Right renal pelvis (tissue), 4 donors: Measurements from ENCODE around the gene LY86. TPM values are rescaled to one million over a fixed set of nuclear protein-coding genes. Genes with fewer than 3 reads are reported as not detected.
"Not testable (repeated sequence)": the region's sequence is repeated elsewhere in the genome, so short reads cannot be mapped to it uniquely, and the experiment has no call there.

Source experiments
- DNase-seq, 4 donors: peaks; one replicate each; pipeline ENCODE4 v3.0.0-alpha.2; 2013; ENCODE audit warnings: low read depth in 4 of 4, low spot score in 3 of 4, missing footprints in 1 of 4
- polyA plus RNA-seq, 4 donors: library from polyadenylated mRNA; unstranded; fragments of 120-200 nt; gene quantifications; one replicate each; pipeline ENCODE4 v1.2.1, GENCODE V29; 2013; ENCODE audit not compliant: insufficient read length in 4 of 4

Gene LY86
- polyA plus RNA-seq, 4 donors, result 1.2 to 2.0 (median 1.4) TPM

DNA sequence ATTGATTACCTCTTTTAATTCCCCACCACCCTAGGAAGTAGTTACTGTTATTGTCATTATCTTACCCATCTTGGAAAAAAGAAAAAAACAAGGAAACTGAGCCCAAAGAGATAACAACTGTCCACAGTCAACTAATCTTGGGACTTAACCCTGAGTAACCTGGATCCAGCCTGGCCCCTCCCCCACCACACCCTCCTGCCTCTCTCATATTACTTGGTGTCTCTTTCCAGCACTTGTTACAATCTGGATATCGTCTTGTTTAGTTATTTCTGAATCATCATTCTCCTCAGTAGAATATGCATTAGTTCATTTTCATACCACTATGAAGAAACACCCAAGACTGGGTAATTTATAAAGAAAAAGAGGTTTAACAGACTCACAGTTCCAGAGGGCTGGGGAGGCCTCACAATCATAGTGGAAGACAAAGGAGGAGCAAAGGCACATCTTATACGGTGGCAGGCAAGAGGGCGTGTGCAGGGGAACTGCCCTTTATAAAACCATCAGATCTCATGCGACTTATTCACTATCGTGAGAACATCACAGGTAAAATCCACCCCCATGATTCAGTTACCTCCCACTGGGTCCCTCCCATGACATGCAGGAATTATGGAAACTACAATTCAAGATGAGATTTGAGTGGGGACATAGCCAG lies 60.3 kb downstream of the LY86 start:
- DNase-seq, result no peak

DNA sequence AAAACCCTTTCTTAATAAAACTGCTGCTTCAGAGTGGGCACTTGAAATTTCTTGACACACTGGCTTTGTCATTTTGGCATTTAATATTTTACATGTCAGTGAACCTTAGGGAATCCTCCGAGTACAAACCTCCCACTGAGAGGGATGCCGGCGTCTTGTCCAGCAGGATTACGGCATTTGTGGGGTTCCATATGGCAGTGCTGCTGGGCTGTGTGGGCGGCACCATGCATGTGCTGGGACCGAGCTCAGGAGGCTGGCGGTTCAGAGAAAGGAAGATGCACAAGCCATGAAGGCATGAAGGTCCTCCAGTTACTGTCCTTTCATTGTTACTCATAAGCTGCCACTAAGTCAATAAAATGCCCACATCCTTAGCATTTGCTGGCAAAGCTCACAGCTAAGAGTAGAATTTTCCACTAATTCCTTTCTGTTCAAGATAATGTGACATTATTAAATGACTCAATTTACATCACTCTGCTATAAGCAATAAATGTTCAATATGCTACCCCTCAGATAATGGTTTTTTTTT lies 61.4 kb downstream of the LY86 start:
- DNase-seq, result no peak

DNA sequence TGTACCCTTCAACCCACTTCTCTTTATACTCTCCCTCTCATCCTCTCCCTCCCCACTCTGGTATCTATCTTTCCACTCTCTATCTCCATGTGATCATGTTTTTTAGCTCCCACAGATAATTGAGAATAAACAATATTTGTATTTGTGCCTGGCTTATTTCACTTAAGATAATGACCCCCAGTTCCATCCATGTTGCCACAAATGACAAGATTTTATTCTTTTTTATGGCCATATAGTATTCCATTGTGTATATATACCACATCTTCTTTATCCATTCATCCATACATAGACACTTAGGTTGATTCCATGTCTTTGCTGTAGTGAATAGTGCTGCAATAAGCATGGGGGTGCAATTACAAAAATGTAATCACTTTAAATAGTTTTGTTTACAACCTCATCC lies 62.3 kb downstream of the LY86 start:
- DNase-seq, result no peak

DNA sequence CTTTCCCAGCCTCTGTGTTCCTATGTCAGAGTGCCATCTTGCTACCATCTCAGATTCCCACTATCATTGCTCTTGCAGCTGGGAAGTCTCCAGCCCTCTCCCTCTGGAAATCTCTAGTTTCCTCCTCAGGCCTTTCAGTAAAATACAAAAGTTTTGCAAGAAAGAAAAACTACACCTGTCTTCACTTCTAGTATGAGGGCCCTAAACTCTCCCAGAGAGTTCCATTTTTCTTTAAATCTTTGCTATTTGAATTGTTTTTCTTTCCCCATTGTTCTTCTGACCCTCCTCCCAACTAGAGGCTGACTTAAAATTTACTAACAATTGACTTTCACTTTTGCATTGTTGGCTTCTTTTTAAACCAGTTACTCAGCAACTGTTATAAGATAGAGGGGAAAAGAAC lies 62.8 kb downstream of the LY86 start:
- no peak for DNase-seq

- DNase-seq, result no peak
Observed at GRCh38 chr6:6652932-6653331, 64.4 kb downstream of the LY86 start.

- no peak for DNase-seq
Observed at GRCh38 chr6:6654599-6655575, 66.4 kb downstream of the LY86 start.

GRCh38 chr6:6655805-6656251 lies 67.3 kb downstream of the LY86 start:
- no peak for DNase-seq

- DNase-seq, result no peak
Observed at GRCh38 chr6:6656287-6656686, 67.8 kb downstream of the LY86 start.

DNA sequence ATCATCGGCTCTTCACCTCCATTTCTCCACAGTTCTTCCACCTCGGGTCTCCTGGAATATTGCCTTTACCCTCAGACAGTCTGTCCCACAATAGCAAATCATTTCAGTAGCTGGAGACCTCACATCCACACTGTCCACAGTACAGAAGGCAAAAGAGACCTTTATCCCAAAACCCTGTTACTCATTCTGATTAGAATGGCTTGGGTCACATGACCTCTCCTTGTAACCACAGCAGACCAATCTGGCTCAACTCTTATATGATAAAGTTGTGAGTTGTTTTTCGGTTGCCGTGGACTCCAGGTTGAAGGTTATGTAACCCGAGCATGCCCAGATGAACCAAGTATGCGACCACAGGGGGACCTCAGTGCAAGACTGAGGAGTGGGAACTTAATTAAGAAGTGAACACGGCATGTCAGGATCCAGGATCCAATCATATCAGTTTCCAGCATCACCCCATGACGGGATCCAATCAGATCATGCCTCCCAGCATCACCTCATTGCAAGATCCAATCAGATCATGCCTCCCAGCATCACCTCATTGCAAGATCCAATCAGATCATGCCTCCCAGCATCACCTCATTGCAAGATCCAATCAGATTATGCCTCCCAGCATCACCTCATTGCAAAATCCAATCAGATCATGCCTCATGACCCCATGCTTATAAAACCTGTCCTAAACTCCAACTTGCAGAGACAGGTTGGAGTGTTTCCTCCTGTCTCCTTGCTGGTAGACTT lies 68.7 kb downstream of the LY86 start:
- DNase-seq, result no peak

GRCh38 chr6:6657820-6658217 lies 69.3 kb downstream of the LY86 start:
- no peak for DNase-seq

GRCh38 chr6:6659600-6660327 lies 71.2 kb downstream of the LY86 start:
- no peak for DNase-seq

DNA sequence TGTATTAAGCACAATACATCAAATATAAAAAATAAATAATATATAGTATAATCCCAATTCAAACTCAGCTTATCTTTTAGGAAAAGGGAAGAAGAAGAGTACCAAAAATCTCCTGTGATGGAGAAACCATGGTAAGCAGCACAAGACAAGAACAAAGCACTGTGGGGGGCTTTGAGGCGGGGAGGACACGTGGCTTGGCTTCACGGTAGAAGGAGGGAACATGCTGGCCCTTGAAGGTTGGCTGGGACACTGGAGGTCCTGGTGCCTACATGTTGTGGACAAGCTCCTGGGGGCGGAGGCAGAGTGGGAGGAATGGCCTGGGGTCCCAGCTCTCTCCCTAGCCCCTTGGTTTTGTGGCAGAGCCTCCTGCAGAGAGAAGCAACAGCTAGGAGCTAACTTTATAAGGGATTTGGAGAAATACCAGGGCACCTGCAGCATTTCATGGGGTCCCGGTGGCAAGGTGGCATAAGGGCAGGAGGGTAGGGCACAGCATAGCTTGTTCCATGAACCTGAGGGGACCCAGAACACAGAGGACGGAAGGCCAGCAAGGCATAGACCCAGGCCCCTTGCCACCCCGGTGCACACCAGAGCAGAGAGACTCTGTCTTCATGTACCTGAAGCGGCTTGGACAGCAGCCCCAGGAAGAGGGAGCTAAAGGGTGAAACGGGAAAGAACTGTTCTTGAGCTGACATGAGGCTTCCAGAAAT lies 72.0 kb downstream of the LY86 start:
- no peak for DNase-seq

DNA sequence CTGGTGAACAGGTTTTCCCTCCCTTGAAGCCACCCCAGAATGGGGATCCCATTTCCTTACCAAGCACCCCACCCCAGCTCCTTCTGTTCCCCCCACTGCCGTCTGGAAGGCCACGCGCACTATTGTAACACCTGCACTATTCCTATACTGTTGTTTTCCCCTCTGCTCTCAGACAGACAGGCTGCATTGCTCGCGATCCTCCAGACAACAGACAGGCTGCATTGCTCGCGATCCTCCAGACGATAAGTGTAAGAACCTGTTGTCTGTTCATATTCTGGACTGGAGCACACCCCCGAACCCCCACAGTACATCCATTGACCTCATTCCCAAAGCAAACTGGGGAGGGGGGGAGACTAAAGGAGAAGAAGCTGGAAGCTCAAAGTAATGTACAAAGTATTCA lies 72.7 kb downstream of the LY86 start:
- no peak for DNase-seq

DNA sequence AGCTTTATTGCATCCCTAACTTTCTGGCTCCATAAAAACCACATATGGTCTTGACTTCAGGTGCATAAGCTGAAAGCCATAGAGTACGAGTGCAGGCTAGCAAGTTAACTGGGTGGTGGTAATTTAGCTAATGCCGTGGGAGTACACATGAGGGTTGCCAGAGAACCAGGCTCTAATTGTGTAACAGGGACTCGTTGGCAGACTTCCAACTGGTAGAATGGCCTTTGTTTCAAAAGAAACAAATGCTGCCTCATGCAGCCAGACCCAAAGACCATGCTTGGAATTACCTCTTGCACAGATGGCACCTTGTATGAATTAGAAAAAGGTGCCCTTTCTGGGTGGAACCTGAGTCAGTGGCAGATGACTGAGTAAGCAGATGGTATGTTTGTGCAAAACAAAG lies 73.2 kb downstream of the LY86 start:
- DNase-seq, result no peak

DNA sequence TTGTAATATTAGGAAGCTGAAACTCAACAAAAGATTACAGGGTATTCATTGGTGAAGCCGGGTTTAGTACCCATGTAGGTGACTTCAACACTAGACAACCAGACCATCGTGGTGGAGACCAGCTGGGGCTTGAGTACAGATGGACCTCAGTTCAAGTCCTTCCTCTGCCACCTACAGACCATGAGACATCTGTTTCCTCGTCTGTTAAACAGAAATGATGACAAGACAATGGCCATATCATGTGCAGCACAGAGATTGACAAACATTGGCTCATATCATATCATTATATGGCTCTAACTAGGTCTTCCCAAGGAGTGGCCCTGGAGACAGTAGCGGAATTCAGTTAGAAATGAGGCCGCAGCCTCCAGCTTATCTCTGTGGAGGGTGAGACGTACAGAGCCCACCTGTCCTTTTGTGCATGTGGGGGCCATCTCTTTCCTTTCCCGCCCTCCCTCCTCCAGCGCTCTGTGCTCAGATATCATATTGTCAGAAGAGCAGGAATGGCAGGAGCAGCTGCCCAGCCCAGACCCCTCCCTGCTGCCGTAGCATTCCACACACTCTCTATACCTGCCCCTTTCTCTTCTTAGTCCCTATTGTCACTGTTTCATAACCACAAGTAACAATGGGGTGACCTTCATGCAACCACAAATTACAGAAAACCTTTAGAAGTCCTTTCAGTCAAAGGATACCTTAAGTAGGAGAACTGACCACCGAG lies 75.1 kb downstream of the LY86 start:
- no peak for DNase-seq

- no peak for DNase-seq
Observed at GRCh38 chr6:6665555-6666243, 77.2 kb downstream of the LY86 start.

DNA sequence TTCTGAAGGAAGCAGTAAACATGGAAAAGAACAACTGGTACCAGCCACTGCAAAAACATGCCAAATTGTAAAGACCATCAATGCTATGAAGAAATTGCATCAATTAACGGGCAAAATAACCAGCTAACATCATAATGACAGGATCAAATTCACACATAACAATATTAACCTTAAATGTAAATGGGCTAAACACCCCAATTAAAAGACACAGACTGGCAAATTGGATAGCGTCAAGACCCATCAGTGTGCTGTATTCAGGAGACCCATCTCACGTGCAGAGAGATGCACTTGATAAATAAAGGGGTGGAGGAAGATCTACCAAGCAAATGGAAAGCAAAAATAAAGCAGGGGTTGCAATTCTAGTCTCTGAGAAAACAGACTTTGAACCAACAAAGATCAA lies 81.6 kb downstream of the LY86 start:
- not testable (repeated sequence) for DNase-seq

- DNase-seq, result no peak
Observed at GRCh38 chr6:6674872-6675271, 86.4 kb downstream of the LY86 start.
